GM23338 (cell line): ENCODE data around the gene GRIFIN. TPM values are rescaled to one million over a fixed set of nuclear protein-coding genes. Genes with fewer than 3 reads are reported as not detected.

Experiments used
- ATAC-seq: fragments of 200-7000 bp; cut with Tn5 transposase; 3 replicates; pipeline ENCODE4 v1.9.1; 2020
- DNase-seq: peaks from one replicate; pipeline ENCODE4 v3.0.0-alpha.2; 2015; ENCODE audit warnings: low spot score
- H2AFZ ChIP-seq: fragments of 200-600 bp; sonication (generic); 2 replicates; pipeline ENCODE4 v1.8.0; 2016; ENCODE audit warnings: antibody characterized with exemption, mild to moderate bottlenecking, moderate library complexity
- H3F3A ChIP-seq: fragments of 200-600 bp; sonication (generic); replicated peaks from 2 replicates; pipeline ENCODE4 v1.8.0; 2017; ENCODE audit warnings: antibody characterized with exemption, mixed run types, low read depth
- H3K27ac ChIP-seq: fragments of 200-600 bp; sonication (generic); 2 replicates; pipeline ENCODE4 v1.6.1; 2016; ENCODE audit warnings: low read depth
- H3K27me3 ChIP-seq: fragments of 200-600 bp; sonication (generic); 2 replicates; pipeline ENCODE4 v1.8.0; 2016; ENCODE audit warnings: mild to moderate bottlenecking, mixed run types, moderate library complexity; ENCODE audit not compliant: insufficient read depth
- H3K36me3 ChIP-seq: fragments of 200-600 bp; sonication (generic); 2 replicates; pipeline ENCODE4 v1.8.0; 2016; ENCODE audit warnings: mild to moderate bottlenecking; ENCODE audit not compliant: insufficient read depth
- H3K4me1 ChIP-seq: fragments of 200-600 bp; sonication (generic); 2 replicates; pipeline ENCODE4 v1.8.0; 2016; ENCODE audit warnings: mild to moderate bottlenecking, moderate library complexity; ENCODE audit not compliant: insufficient read depth
- H3K4me2 ChIP-seq: fragments of 200-600 bp; sonication (generic); 2 replicates; pipeline ENCODE4 v1.7.1; 2017; ENCODE audit warnings: mixed run types
- H3K4me3 ChIP-seq: fragments of 200-600 bp; sonication (generic); 2 replicates; pipeline ENCODE4 v1.6.1; 2016; ENCODE audit warnings: mixed run types
- H3K79me2 ChIP-seq: fragments of 200-600 bp; sonication (generic); replicated peaks from 2 replicates; pipeline ENCODE4 v1.8.0; 2017; ENCODE audit warnings: mild to moderate bottlenecking; ENCODE audit not compliant: insufficient read depth
- H3K9me2 ChIP-seq: fragments of 200-600 bp; sonication (generic); 2 replicates; pipeline ENCODE4 v1.8.0; 2017; ENCODE audit not compliant: insufficient read depth
- H4K20me1 ChIP-seq: fragments of 200-600 bp; sonication (generic); replicated peaks from 2 replicates; pipeline ENCODE4 v1.8.0; 2017; ENCODE audit warnings: mild to moderate bottlenecking; ENCODE audit not compliant: insufficient read depth
- H3K27ac Mint-ChIP-seq: 2 replicates; pipeline ENCODE4 v1.8.0; 2020; ENCODE audit warnings: inconsistent platforms, mild to moderate bottlenecking, moderate library complexity, mixed read lengths
- H3K27me3 Mint-ChIP-seq: 3 replicates; pipeline ENCODE4 v1.8.0; 2022; ENCODE audit warnings: low read depth, mild to moderate bottlenecking, moderate library complexity, mixed read lengths, inconsistent platforms; ENCODE audit not compliant: insufficient read depth, poor library complexity
- H3K36me3 Mint-ChIP-seq: 3 replicates; pipeline ENCODE4 v1.8.0; 2021; ENCODE audit warnings: low read depth, mild to moderate bottlenecking, inconsistent platforms, moderate library complexity, mixed read lengths
- H3K4me1 Mint-ChIP-seq: 3 replicates; pipeline ENCODE4 v1.8.0; 2020; ENCODE audit warnings: mild to moderate bottlenecking, inconsistent platforms, mixed read lengths
- H3K4me3 Mint-ChIP-seq: 3 replicates; pipeline ENCODE4 v1.8.0; 2021; ENCODE audit warnings: moderate library complexity, mild to moderate bottlenecking, inconsistent platforms, mixed read lengths
- H3K9me3 Mint-ChIP-seq: 3 replicates; pipeline ENCODE4 v1.8.0; 2020; ENCODE audit warnings: moderate library complexity, mild to moderate bottlenecking, inconsistent platforms, mixed read lengths
- CREB1 ChIP-seq: fragments of 250-450 bp; sonication (Bioruptor Pico); IDR thresholded peaks from 2 replicates; pipeline ENCODE4 v1.5.0; 2020; ENCODE audit warnings: low read depth, mild to moderate bottlenecking, moderate library complexity
- EZH2 ChIP-seq: fragments of 200-600 bp; sonication (generic); IDR thresholded peaks from one replicate; pipeline ENCODE4 v1.8.0; 2017; ENCODE audit warnings: antibody characterized with exemption, mild to moderate bottlenecking, low read depth; ENCODE audit not compliant: unreplicated experiment
- JUNB ChIP-seq: IDR thresholded peaks from one replicate; pipeline ENCODE4 v1.6.1; 2016; ENCODE audit warnings: antibody characterized with exemption; ENCODE audit not compliant: unreplicated experiment
- NANOG ChIP-seq: IDR thresholded peaks from 2 replicates; pipeline ENCODE4 v1.6.1; 2016; ENCODE audit warnings: antibody characterized with exemption, borderline replicate concordance
- STAT1 ChIP-seq: IDR thresholded peaks from one replicate; pipeline ENCODE4 v1.6.1; 2016; ENCODE audit warnings: antibody characterized with exemption; ENCODE audit not compliant: unreplicated experiment
- ZNF114 ChIP-seq: fragments of 250-450 bp; sonication (Bioruptor Pico); IDR thresholded peaks from 2 replicates; pipeline ENCODE4 v1.5.0; 2020; ENCODE audit warnings: mild to moderate bottlenecking, moderate library complexity
- ZNF331 ChIP-seq: fragments of 250-450 bp; sonication (Bioruptor Pico); IDR thresholded peaks from 2 replicates; pipeline ENCODE4 v1.5.0; 2020; ENCODE audit warnings: low read depth, mild to moderate bottlenecking, moderate library complexity
- ZNF462 ChIP-seq: fragments of 250-450 bp; sonication (Bioruptor Pico); IDR thresholded peaks from 2 replicates; pipeline ENCODE4 v1.5.0; 2020; ENCODE audit warnings: mild to moderate bottlenecking, moderate library complexity
- polyA plus RNA-seq: library from polyadenylated mRNA; unstranded; fragments of >200 nt; fragmentation: Nextera tagmentation; extraction: Ambion mirVana; gene quantifications from 2 replicates; pipeline ENCODE4 v1.2.1, GENCODE V29; 2016
- total RNA-seq: library from RNA; depleted of rRNA; stranded (reverse); fragments of >200 nt; shearing (Covaris generic); gene quantifications from 2 replicates; pipeline ENCODE4 v1.2.3, GENCODE V29; 2014
- TF ChIP-seq, protein P1 (sequence below), 2 experiments: fragments of 200-600 bp in 1 of 2; sonication (generic) in 1 of 2; conservative IDR thresholded peaks; 2 replicates each; pipeline versions ENCODE4 v1.5.1 to v1.6.1; 2016 to 2017; ENCODE audit warnings: antibody characterized with exemption in 2 of 2, low read depth in 2 of 2, mild to moderate bottlenecking in 2 of 2, moderate library complexity in 1 of 2
- TF ChIP-seq, protein P2 (sequence below): IDR thresholded peaks from 2 replicates; pipeline ENCODE4 v1.6.1; 2016; ENCODE audit warnings: antibody characterized with exemption
- TF ChIP-seq, protein P3 (sequence below): IDR thresholded peaks from one replicate; pipeline ENCODE4 v1.6.1; 2018; ENCODE audit warnings: antibody characterized with exemption; ENCODE audit not compliant: unreplicated experiment

The GRIFIN gene
- total and polyA plus RNA-seq, 2 experiments from 2014 or later: not detected

- TF ChIP-seq, protein P1, sequence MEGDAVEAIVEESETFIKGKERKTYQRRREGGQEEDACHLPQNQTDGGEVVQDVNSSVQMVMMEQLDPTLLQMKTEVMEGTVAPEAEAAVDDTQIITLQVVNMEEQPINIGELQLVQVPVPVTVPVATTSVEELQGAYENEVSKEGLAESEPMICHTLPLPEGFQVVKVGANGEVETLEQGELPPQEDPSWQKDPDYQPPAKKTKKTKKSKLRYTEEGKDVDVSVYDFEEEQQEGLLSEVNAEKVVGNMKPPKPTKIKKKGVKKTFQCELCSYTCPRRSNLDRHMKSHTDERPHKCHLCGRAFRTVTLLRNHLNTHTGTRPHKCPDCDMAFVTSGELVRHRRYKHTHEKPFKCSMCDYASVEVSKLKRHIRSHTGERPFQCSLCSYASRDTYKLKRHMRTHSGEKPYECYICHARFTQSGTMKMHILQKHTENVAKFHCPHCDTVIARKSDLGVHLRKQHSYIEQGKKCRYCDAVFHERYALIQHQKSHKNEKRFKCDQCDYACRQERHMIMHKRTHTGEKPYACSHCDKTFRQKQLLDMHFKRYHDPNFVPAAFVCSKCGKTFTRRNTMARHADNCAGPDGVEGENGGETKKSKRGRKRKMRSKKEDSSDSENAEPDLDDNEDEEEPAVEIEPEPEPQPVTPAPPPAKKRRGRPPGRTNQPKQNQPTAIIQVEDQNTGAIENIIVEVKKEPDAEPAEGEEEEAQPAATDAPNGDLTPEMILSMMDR (conservative IDR thresholded peaks at IDR 0.05; ENCODE audit: low read depth in 2 of 2): no peak
- TF ChIP-seq, protein P2, sequence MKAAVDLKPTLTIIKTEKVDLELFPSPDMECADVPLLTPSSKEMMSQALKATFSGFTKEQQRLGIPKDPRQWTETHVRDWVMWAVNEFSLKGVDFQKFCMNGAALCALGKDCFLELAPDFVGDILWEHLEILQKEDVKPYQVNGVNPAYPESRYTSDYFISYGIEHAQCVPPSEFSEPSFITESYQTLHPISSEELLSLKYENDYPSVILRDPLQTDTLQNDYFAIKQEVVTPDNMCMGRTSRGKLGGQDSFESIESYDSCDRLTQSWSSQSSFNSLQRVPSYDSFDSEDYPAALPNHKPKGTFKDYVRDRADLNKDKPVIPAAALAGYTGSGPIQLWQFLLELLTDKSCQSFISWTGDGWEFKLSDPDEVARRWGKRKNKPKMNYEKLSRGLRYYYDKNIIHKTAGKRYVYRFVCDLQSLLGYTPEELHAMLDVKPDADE: no peak
- no peak for TF ChIP-seq EZH2
These were observed 16.0 kb downstream of the GRIFIN start (continued) for GRCh38 chr7:2460188-2460587.

DNA sequence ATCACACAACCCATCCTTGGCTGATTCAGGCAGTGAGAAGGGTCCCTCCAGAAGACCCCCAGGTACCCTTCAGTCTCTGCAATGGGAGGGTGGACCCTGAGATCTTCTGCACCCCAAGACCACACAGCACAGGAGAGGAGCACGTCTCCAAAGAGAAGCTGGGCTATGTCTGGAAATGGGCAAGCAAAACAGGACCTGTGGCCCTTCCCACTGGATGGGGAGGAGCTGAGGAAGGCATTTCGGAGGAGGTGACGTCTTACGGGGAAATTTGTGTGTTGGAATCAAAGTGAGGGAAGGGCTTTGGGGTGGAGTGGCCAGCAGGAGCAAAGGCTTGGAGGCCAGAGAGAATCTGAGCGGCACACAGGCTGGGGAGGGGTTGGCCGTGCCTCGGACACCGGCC is 16.5 kb downstream of the GRIFIN start:
- no peak overlapping the region for H3K4me3 Mint-ChIP-seq
- 0 out of 2 replicates have a peak overlapping the region, but pooled peaks have one; percentile 7 for H3K27ac Mint-ChIP-seq
- no peak for DNase-seq
- H3K9me3 Mint-ChIP-seq: peaks cover 11% of the 10 kb centered on the region
- H3F3A ChIP-seq: 0 out of 2 replicates have a peak, but pooled peaks cover 2% of the 10 kb centered on the region
- H3K27ac ChIP-seq: no peak overlapping the region
- H3K4me2 ChIP-seq: no peak overlapping the region
- ATAC-seq: peak; percentile 26
- no peaks in the 10 kb centered on the region for H4K20me1 ChIP-seq
- H3K4me3 ChIP-seq: no peak overlapping the region
- no peak overlapping the region for H2AFZ ChIP-seq
- H3K36me3 Mint-ChIP-seq: no peaks in the 10 kb centered on the region
- H3K4me1 ChIP-seq: no peaks in the 10 kb centered on the region
- H3K9me2 ChIP-seq: no peaks in the 10 kb centered on the region
- no peaks in the 10 kb centered on the region for H3K79me2 ChIP-seq
- no peaks in the 10 kb centered on the region for H3K36me3 ChIP-seq
- peaks cover 8% of the 10 kb centered on the region for H3K27me3 Mint-ChIP-seq
- H3K4me1 Mint-ChIP-seq: peaks cover 5% of the 10 kb centered on the region
- H3K27me3 ChIP-seq: no peaks in the 10 kb centered on the region
- TF ChIP-seq, protein P3, sequence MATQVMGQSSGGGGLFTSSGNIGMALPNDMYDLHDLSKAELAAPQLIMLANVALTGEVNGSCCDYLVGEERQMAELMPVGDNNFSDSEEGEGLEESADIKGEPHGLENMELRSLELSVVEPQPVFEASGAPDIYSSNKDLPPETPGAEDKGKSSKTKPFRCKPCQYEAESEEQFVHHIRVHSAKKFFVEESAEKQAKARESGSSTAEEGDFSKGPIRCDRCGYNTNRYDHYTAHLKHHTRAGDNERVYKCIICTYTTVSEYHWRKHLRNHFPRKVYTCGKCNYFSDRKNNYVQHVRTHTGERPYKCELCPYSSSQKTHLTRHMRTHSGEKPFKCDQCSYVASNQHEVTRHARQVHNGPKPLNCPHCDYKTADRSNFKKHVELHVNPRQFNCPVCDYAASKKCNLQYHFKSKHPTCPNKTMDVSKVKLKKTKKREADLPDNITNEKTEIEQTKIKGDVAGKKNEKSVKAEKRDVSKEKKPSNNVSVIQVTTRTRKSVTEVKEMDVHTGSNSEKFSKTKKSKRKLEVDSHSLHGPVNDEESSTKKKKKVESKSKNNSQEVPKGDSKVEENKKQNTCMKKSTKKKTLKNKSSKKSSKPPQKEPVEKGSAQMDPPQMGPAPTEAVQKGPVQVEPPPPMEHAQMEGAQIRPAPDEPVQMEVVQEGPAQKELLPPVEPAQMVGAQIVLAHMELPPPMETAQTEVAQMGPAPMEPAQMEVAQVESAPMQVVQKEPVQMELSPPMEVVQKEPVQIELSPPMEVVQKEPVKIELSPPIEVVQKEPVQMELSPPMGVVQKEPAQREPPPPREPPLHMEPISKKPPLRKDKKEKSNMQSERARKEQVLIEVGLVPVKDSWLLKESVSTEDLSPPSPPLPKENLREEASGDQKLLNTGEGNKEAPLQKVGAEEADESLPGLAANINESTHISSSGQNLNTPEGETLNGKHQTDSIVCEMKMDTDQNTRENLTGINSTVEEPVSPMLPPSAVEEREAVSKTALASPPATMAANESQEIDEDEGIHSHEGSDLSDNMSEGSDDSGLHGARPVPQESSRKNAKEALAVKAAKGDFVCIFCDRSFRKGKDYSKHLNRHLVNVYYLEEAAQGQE: no peak
- TF ChIP-seq NANOG (no peak), ZNF462 (no peak), ZNF114 (CRISPR knock-in tag) (no peak), STAT1 (no peak), CREB1 (CRISPR knock-in tag) (no peak), ZNF331 (no peak), EZH2 (no peak), JUNB (no peak)
- TF ChIP-seq, protein P2: no peak
